Head of caudate nucleus (tissue), 42 donors: Measurements from ENCODE around the gene RAB28.
"Not testable (repeated sequence)": the region's sequence is repeated elsewhere in the genome, so short reads cannot be mapped to it uniquely, and the experiment has no call there.

Experiments
- DNase-seq, 42 donors: peaks; one replicate each; pipeline versions ENCODE4 v3.0.0 to v3.0.0-alpha.2; 2020 to 2021; ENCODE audit warnings: mixed read lengths in 7 of 42
- intact Hi-C: fragments of 100-400 bp; cut with DNase I; formaldehyde crosslinking; loops from one replicate; pipeline ENCODE4 v1.15.0; 2022

The RAB28 gene

GRCh38 chr4:13461191-13461905 lies 22.8 kb downstream of the RAB28 start:
- intact Hi-C loops = no loop called here

GRCh38 chr4:13455411-13455810 lies 28.7 kb downstream of the RAB28 start:
- intact Hi-C loops = no loop called here
- DNase-seq = no peak

More at GRCh38 chr4:13461191-13461905, 22.8 kb downstream of the RAB28 start:
- DNase-seq = no peak

GRCh38 chr4:13454786-13455185 lies 29.4 kb downstream of the RAB28 start:
- no peak for DNase-seq
- intact Hi-C loops = no loop called here

- no peak for DNase-seq
- intact Hi-C loops = no loop called here
These were observed 31.1 kb downstream of the RAB28 start for GRCh38 chr4:13452927-13453579.

GRCh38 chr4:13449590-13449989 lies 34.5 kb downstream of the RAB28 start:
- DNase-seq = no peak
- intact Hi-C loops = no loop called here

- intact Hi-C loops = no loop called here
- no peak for DNase-seq
These were observed 38.0 kb downstream of the RAB28 start for GRCh38 chr4:13445841-13446790.

- intact Hi-C loops = no loop called here
- DNase-seq = no peak
These were observed 42.6 kb downstream of the RAB28 start for GRCh38 chr4:13441506-13441905.

GRCh38 chr4:13436962-13437361 lies 47.2 kb downstream of the RAB28 start:
- no peak for DNase-seq
- intact Hi-C loops = no loop called here

- intact Hi-C loops = no loop called here
- no peak for DNase-seq
These were observed 51.7 kb downstream of the RAB28 start for GRCh38 chr4:13432453-13432852.

GRCh38 chr4:13430834-13431568 lies 53.1 kb downstream of the RAB28 start:
- intact Hi-C loops = no loop called here
- DNase-seq = no peak

- intact Hi-C loops = no loop called here
- no peak for DNase-seq
These were observed 56.4 kb downstream of the RAB28 start for GRCh38 chr4:13427599-13428325.

GRCh38 chr4:13415068-13415785 lies 68.9 kb downstream of the RAB28 start:
- no peak for DNase-seq
- intact Hi-C loops = no loop called here

- intact Hi-C loops = no loop called here
- no peak for DNase-seq
These were observed 70.3 kb downstream of the RAB28 start for GRCh38 chr4:13413729-13414437.

GRCh38 chr4:13411942-13412341 lies 72.2 kb downstream of the RAB28 start:
- no peak for DNase-seq
- intact Hi-C loops = no loop called here

- intact Hi-C loops = no loop called here
- DNase-seq = no peak
These were observed 74.8 kb downstream of the RAB28 start for GRCh38 chr4:13409324-13409723.

GRCh38 chr4:13406156-13406555 lies 78.0 kb downstream of the RAB28 start:
- intact Hi-C loops, DNase-seq: not testable (repeated sequence)

- DNase-seq = no peak
- intact Hi-C loops = no loop called here
These were observed 80.3 kb downstream of the RAB28 start for GRCh38 chr4:13403833-13404232.
